Metanephros (tissue), 1 donor: ENCODE results near the gene C17orf107. TPM values are rescaled to one million over a fixed set of nuclear protein-coding genes. Genes with fewer than 3 reads are reported as not detected.

Experiments used
- total RNA-seq: library from RNA; depleted of rRNA; stranded (reverse); fragments of >200 nt; gene quantifications from one replicate; pipeline ENCODE4 v1.2.3, GENCODE V29; 2014

C17orf107 gene
- total RNA-seq, result 5.6 TPM

GRCh38 chr17:4899341-4900230 is at the start of gene C17orf107:
Gene C17orf107 (plus strand): TSS chr17:4899536. CDS start chr17:4899763, 227 bp downstream.

GRCh38 chr17:4903051-4903818 is 3.9 kb downstream of the C17orf107 start, which contains the start of gene CHRNE:
Gene CHRNE (minus strand): TSS chr17:4903098. CDS start chr17:4903063, 35 bp downstream.

GRCh38 chr17:4931963-4932362 is 32.6 kb downstream of the C17orf107 start, which contains the start of gene GP1BA:
Gene GP1BA (plus strand): TSS chr17:4932277. CDS start chr17:4932605, 328 bp downstream.

GRCh38 chr17:4939796-4940554 is 40.6 kb downstream of the C17orf107 start, which contains the start of the genes RNF167 and SLC25A11:
Gene RNF167 (plus strand): TSS chr17:4940268. CDS start chr17:4940910, 642 bp downstream.
Gene SLC25A11 (minus strand): TSS chr17:4940046. CDS start chr17:4939910, 136 bp downstream.

GRCh38 chr17:4948166-4948930 is 49.0 kb downstream of the C17orf107 start, which contains the start of gene PFN1:
Gene PFN1 (minus strand): TSS chr17:4948530. CDS start chr17:4948394, 136 bp downstream.

GRCh38 chr17:4950746-4951204 is 51.4 kb downstream of the C17orf107 start, which contains the start of gene ENO3:
Gene ENO3 (plus strand): TSS chr17:4951119. CDS start chr17:4951830, 711 bp downstream.

Other genes starting within 250 kb of the C17orf107 start
- 76.5 TPM for gene PELP1, start 195.4 kb upstream of the C17orf107 start, total RNA-seq
- 21.9 TPM for gene ARRB2, start 188.9 kb upstream of the C17orf107 start, total RNA-seq
- gene MED11, start 168.1 kb upstream of the C17orf107 start, total RNA-seq, result 19.4 TPM
- 0.99 TPM for gene ZMYND15, start 159.7 kb upstream of the C17orf107 start, total RNA-seq
- gene CXCL16, start 159.6 kb upstream of the C17orf107 start, total RNA-seq, result 14.1 TPM
- gene TM4SF5, start 127.7 kb upstream of the C17orf107 start, total RNA-seq, result 0.53 TPM
- 1.9 TPM for gene VMO1, start 113.2 kb upstream of the C17orf107 start, total RNA-seq
- 5.0 TPM for gene GLTPD2, start 110.6 kb upstream of the C17orf107 start, total RNA-seq
- 118 TPM for gene PSMB6, start 103.4 kb upstream of the C17orf107 start, total RNA-seq
- 28.2 TPM for gene PLD2, start 92.4 kb upstream of the C17orf107 start, total RNA-seq
- 46.9 TPM for gene MINK1, start 66.2 kb upstream of the C17orf107 start, total RNA-seq
- gene CHRNE, start 3.6 kb downstream of the C17orf107 start, total RNA-seq, result 1.9 TPM
- 0.88 TPM for gene GP1BA, start 32.7 kb downstream of the C17orf107 start, total RNA-seq
- 70.5 TPM for gene SLC25A11, start 40.5 kb downstream of the C17orf107 start, total RNA-seq
- 33.1 TPM for gene RNF167, start 40.7 kb downstream of the C17orf107 start, total RNA-seq
- gene PFN1, start 49.0 kb downstream of the C17orf107 start, total RNA-seq, result 419 TPM
- 699 TPM for gene ENO3, start 51.6 kb downstream of the C17orf107 start, total RNA-seq
- gene SPAG7, start 68.3 kb downstream of the C17orf107 start, total RNA-seq, result 76.4 TPM
- 15.8 TPM for gene CAMTA2, start 88.1 kb downstream of the C17orf107 start, total RNA-seq
- gene INCA1, start 98.0 kb downstream of the C17orf107 start, total RNA-seq, result 0.58 TPM
- gene KIF1C, start 98.4 kb downstream of the C17orf107 start, total RNA-seq, result 44.0 TPM
- gene SLC52A1, start 135.9 kb downstream of the C17orf107 start, total RNA-seq, result 0.58 TPM
- 6.9 TPM for gene ZFP3, start 178.9 kb downstream of the C17orf107 start, total RNA-seq
- 10.4 TPM for gene ZNF232, start 212.3 kb downstream of the C17orf107 start, total RNA-seq
- gene USP6, start 216.5 kb downstream of the C17orf107 start, total RNA-seq, result 1.7 TPM